DLD1 (cell line): ENCODE results near the gene WDR18.

ENCODE experiments used
- in situ Hi-C: cut with HindIII; loops from 2 replicates; pipeline ENCODE4 v1.10.0; 2017; ENCODE audit warnings: low sequenced_read_pairs

The WDR18 gene

GRCh38 chr19:1006711-1007398 lies 22.7 kb downstream of the WDR18 start:
- in situ Hi-C loops: no loop called here

DNA sequence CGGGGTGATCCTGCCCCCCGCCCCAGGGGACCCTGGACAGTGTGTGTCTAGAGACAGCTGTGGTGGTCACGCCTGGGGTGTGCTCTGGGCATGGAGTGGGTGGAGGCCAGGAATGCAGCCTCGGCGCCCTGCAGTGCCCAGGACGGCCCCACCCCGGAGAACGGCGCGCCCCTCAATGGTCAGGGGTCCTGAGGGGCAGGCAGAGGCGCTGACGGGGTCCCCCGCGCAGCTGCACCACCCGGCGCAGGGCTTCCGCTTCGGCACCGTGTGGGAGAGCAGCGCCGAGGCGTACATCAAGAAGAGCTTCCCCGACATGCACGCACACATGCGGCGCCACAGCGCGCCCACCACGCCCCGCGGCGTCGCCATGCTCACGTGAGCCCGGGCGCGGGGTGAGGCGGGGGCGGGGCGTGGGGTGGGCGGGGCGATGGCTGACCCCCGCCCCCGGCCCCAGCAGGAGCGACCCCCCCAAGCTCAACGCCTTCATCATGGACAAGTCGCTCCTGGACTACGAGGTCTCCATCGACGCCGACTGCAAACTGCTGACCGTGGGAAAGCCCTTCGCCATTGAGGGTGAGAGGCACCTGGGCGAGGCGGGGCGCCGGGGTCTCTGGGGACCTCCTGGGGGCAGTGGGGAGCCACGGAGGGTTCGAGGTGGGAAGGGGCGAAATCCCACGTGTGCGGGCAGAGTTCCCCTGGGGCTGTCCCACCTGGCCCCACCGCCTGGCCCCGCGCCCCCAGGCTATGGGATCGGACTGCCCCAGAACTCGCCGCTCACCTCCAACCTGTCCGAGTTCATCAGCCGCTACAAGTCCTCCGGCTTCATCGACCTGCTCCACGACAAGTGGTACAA lies 23.5 kb downstream of the WDR18 start:
- in situ Hi-C loops: no loop called here

GRCh38 chr19:1008268-1009040 lies 24.3 kb downstream of the WDR18 start:
- in situ Hi-C loops: no loop called here

DNA sequence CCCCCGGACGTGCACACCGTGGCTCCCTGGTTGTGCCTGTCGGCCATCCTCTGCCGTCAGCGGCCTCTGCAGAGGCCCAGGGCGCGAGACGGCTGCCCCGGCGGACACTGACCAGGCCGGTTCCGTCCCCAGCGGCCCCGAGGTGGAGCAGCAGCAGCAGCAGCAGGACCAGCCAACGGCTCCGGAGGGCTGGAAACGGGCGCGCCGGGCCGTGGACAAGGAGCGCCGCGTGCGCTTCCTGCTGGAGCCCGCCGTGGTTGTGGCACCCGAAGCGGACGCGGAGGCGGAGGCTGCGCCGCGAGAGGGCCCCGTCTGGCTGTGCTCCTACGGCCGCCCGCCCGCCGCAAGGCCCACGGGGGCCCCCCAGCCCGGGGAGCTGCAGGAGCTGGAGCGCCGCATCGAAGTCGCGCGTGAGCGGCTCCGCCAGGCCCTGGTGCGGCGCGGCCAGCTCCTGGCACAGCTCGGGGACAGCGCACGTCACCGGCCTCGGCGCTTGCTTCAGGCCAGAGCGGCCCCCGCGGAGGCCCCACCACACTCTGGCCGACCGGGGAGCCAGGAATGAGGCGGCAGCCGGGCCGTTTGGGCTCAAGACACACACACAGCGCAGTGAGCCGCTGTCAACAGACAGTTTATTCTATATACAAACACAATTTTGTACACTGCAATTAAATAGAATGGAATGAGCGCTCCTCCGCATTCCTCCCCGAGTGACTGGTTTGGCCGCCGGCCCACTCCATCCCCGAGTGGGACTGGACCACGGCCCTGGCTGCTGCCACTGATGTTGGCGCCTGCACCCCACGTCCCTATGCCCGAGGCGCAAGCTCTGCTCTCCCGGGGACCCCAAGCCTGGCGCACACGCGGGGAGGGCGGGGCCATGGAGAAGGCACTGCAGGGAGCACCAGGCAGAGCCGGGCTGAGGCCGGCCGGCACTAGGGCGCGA lies 25.2 kb downstream of the WDR18 start:
- in situ Hi-C loops: no loop called here

DNA sequence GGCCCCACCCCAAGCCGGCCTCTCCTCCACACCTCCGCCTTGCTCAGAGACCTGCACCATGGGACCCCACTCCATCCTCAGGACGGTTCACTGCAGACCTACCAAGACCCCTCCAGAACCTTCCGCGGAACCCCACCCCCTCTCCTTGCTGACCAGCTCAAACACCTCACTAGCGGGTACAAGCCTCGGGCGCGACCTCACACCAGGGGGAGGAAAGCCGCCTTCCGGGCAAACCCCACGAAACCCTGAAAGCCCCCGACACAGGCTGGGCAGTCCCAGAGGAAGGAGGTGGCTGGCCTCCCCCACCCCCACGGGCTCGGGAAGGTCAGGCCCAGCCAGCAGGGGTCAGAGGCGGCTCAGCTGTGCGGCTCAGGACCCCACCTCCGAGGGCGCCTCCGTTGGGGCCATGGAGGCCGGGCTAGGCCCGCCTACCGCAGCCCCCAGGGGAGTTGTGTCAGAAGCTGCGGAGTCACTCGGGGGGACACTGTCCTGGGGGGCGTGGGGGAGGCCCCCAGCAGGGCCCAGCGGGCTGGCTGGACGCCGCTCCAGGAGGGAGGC lies 25.9 kb downstream of the WDR18 start:
- in situ Hi-C loops: no loop called here

- in situ Hi-C loops: no loop called here
Measured at GRCh38 chr19:1010586-1011510, 26.7 kb downstream of the WDR18 start.

- in situ Hi-C loops: no loop called here
Measured at GRCh38 chr19:1011831-1012333, 27.7 kb downstream of the WDR18 start.

DNA sequence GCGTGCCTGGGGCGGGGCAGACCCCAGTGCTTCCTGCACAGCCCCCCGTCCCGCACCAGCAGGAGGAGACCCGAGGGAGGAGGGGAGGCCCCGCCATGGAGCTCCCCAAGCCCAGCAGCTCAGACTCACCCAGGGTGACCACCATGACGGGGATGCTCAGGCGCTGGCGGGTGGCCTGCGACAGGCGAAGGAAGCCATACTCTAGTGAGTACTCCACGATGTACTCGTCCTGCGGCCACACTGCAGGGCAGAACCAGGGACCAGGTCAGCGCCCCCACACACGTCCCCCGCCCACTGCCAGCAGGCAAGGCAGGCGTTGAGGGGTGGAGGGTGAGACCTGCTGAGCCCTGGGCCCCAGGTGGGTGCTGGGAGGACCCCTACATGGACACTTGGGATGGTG lies 28.2 kb downstream of the WDR18 start:
- in situ Hi-C loops: no loop called here

- in situ Hi-C loops: no loop called here
Measured at GRCh38 chr19:1013218-1013617, 29.1 kb downstream of the WDR18 start.

- in situ Hi-C loops: no loop called here
Measured at GRCh38 chr19:1014161-1015060, 30.3 kb downstream of the WDR18 start.

DNA sequence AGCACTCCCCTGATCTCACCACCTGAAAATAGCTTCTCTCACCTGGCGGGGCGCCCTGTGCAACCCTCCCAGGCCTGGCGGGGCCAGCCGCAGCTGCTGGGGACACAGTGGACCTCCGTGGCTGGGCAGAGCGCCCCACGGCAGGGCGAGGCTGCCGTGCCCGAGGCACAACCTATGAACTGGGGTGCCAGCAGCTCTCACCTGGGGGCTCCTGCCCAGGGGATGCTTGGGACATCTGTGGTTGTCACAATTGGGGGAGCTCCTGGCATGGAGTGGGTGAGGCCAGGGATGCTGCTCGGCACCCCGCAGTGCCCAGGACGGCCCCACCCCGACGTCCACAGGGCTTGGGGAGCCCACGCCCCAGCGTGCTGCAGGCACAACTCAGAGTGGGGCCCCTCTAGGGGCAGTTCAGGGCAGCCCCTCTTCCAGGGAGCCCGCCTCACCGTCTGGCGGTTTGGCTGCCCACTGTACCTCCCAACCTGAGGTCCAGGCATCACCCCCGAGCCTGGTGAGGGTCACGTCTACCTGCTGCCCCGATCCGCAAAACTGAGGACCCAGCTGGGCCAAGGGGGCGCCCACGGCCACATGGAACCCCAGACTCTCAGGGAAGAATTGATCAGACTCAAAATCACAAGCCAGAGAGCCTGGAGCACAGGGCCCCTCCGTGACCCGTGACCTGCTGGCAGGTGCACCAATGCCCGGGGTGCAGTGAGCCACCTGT lies 31.1 kb downstream of the WDR18 start:
- in situ Hi-C loops: no loop called here

- in situ Hi-C loops: no loop called here
Measured at GRCh38 chr19:1015782-1016646, 31.9 kb downstream of the WDR18 start.

DNA sequence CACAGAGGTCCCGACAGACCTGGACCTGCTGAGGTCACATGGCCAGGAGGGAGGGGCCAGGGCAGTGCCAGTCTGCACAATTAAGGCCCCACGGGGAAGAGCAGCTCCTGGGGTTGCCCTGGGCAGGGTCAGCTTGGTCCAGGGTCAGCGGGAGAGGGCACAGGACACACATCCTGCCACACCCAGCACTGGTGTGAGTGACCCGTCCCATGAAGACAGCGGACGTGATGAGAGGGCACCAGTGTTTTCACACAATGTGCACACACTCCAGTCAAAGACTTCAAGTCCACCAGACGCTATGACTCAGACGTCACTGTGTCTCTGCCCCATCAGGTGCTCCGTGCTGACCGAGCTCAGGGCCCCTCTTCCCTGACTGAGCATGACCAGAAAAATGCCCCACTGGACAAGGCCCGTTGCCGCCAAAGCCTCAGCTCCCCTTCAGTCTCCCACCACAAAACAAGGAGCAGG lies 32.5 kb downstream of the WDR18 start:
- in situ Hi-C loops: no loop called here

DNA sequence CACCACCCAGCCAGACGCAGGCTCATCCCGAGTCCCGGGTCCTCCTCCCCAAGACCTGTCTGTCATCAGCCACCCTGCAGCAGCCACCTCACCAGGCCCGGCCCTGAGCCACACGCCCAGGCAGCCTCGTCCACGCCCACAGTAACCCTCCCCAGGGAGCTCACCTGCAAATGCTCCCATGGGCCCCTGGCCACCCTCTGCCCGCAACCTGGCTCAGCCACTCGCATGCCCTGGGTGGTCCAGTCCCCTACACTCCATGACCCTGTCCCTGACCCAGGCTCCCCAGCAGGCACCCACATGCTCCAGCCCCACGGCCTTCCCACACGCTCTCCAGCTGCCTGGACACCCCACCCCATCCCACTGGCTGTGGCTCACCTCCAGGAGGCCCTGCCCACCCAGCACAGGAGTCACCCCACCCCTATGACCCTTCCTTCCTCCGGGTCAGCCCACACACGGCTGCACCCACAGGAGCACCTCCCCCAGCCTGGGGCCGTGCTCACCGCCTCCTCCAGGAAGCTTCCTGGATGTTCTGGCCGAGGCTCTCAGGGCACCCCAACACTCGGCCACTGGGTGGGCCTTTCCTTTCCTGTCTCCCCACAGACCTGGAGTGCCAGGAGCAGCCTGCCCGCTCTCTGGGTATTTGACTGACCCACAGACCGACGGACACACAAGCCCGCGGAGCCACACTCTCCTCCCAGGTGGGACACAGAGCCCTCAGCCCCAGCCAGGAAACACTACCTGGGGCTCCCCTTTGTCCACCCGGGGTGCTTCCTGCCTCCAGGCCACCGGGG lies 33.2 kb downstream of the WDR18 start:
- in situ Hi-C loops: no loop called here

- in situ Hi-C loops: no loop called here
Measured at GRCh38 chr19:1017906-1018305, 33.8 kb downstream of the WDR18 start.
